GM18499 (cell line): Measurements from ENCODE around the gene CRYGN.

Experiments used
- ATAC-seq: cut with Tn5 transposase; IDR thresholded peaks from one replicate; pipeline ENCODE4 v1.9.1; 2021; ENCODE audit warnings: moderate number of reproducible peaks; ENCODE audit not compliant: insufficient read depth, unreplicated experiment

The CRYGN gene

GRCh38 chr7:151444632-151445031 lies 4.7 kb upstream of the CRYGN start:
- ATAC-seq, result no peak

- ATAC-seq, result no peak
Measured at GRCh38 chr7:151442776-151443496, 3.0 kb upstream of the CRYGN start.

GRCh38 chr7:151440799-151441445 lies 981 bp upstream of the CRYGN start:
- no peak for ATAC-seq

- ATAC-seq, result no peak
Measured at GRCh38 chr7:151438864-151439601, 908 bp downstream of the CRYGN start.

- no peak for ATAC-seq
Measured at GRCh38 chr7:151437866-151438516, 1.9 kb downstream of the CRYGN start.

GRCh38 chr7:151437159-151437553 lies 2.8 kb downstream of the CRYGN start:
- ATAC-seq, result no peak

- no peak for ATAC-seq
Measured at GRCh38 chr7:151436446-151437158, 3.3 kb downstream of the CRYGN start.

- ATAC-seq, result no peak
Measured at GRCh38 chr7:151435971-151436370, 4.0 kb downstream of the CRYGN start.

GRCh38 chr7:151435103-151435916 lies 4.6 kb downstream of the CRYGN start:
- ATAC-seq, result no peak

- ATAC-seq, result no peak
Measured at GRCh38 chr7:151434549-151434948, 5.4 kb downstream of the CRYGN start.

GRCh38 chr7:151433721-151434400 lies 6.1 kb downstream of the CRYGN start:
- no peak for ATAC-seq

GRCh38 chr7:151432658-151433521 lies 7.1 kb downstream of the CRYGN start:
- ATAC-seq, result no peak

- no peak for ATAC-seq
Measured at GRCh38 chr7:151431768-151432311, 8.1 kb downstream of the CRYGN start.

- ATAC-seq, result no peak
Measured at GRCh38 chr7:151431281-151431767, 8.6 kb downstream of the CRYGN start.

GRCh38 chr7:151430391-151431205 lies 9.3 kb downstream of the CRYGN start:
- no peak for ATAC-seq

GRCh38 chr7:151429560-151430331 lies 10.2 kb downstream of the CRYGN start:
- ATAC-seq, result no peak
